SK-N-SH (cell line): ENCODE results near the gene IPO9.

Experiments
- EP300 ChIP-seq, 2 experiments: IDR thresholded peaks; 2 replicates each; pipeline versions ENCODE4 v1.4.0 to v1.6.1; 2012; ENCODE audit warnings: borderline replicate concordance in 1 of 2, low read depth in 1 of 2, low read length in 1 of 2
- FOXJ3 ChIP-seq: sonication (generic); formaldehyde crosslinking; IDR thresholded peaks from 2 replicates; pipeline ENCODE4 v1.5.1; 2020; ENCODE audit warnings: mild to moderate bottlenecking, missing genetic modification reagents
- GATA2 ChIP-seq: sonication (generic); formaldehyde crosslinking; IDR thresholded peaks from 2 replicates; pipeline ENCODE4 v1.5.0; 2020; ENCODE audit warnings: mild to moderate bottlenecking, missing genetic modification reagents
- RCOR1 ChIP-seq: fragments of 150-350 bp; IDR thresholded peaks from 2 replicates; pipeline ENCODE4 v1.6.1; 2017; ENCODE audit warnings: antibody characterized with exemption, low read length
- SIN3A ChIP-seq: IDR thresholded peaks from 2 replicates; pipeline ENCODE4 v1.6.1; 2012; ENCODE audit warnings: low read depth, mild to moderate bottlenecking, low read length, moderate library complexity, borderline replicate concordance
- TF ChIP-seq, protein P1 (sequence below): fragments of 200-600 bp; sonication (generic); IDR thresholded peaks from 2 replicates; pipeline ENCODE4 v1.6.1; 2017; ENCODE audit warnings: antibody characterized with exemption, mild to moderate bottlenecking, moderate library complexity
- TF ChIP-seq, protein P2 (sequence below): IDR thresholded peaks from 2 replicates; pipeline ENCODE4 v1.4.0; 2012; ENCODE audit warnings: low read depth

GRCh38 chr1:201781437-201781836 is 47.5 kb upstream of the IPO9 start:
- TF ChIP-seq, protein P1, sequence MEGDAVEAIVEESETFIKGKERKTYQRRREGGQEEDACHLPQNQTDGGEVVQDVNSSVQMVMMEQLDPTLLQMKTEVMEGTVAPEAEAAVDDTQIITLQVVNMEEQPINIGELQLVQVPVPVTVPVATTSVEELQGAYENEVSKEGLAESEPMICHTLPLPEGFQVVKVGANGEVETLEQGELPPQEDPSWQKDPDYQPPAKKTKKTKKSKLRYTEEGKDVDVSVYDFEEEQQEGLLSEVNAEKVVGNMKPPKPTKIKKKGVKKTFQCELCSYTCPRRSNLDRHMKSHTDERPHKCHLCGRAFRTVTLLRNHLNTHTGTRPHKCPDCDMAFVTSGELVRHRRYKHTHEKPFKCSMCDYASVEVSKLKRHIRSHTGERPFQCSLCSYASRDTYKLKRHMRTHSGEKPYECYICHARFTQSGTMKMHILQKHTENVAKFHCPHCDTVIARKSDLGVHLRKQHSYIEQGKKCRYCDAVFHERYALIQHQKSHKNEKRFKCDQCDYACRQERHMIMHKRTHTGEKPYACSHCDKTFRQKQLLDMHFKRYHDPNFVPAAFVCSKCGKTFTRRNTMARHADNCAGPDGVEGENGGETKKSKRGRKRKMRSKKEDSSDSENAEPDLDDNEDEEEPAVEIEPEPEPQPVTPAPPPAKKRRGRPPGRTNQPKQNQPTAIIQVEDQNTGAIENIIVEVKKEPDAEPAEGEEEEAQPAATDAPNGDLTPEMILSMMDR: no peak
- TF ChIP-seq EP300 (IDR thresholded peaks at IDR 0.05; ENCODE audit: borderline replicate concordance in 1 of 2, low read depth in 1 of 2, low read length in 1 of 2) (no peak), RCOR1 (no peak), SIN3A (no peak), FOXJ3 (CRISPR knock-in tag) (no peak), GATA2 (CRISPR knock-in tag) (no peak)
- TF ChIP-seq, protein P2, sequence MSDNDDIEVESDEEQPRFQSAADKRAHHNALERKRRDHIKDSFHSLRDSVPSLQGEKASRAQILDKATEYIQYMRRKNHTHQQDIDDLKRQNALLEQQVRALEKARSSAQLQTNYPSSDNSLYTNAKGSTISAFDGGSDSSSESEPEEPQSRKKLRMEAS: no peak
